Stimulated activated CD4-positive, alpha-beta T cell treated with anti-CD3 and anti-CD28 coated beads, Interleukin-4, amount 100 ng/mL, for 4 hours (primary cell): ENCODE data around the gene DNAJC10.

ENCODE experiments used
- DNase-seq, 2 experiments: peaks; one replicate each; pipeline ENCODE4 v3.0.0-alpha.2; 2020

DNAJC10 gene

GRCh38 chr2:182798736-182799135 is 82.7 kb downstream of the DNAJC10 start:
- DNase-seq = no peak

DNA sequence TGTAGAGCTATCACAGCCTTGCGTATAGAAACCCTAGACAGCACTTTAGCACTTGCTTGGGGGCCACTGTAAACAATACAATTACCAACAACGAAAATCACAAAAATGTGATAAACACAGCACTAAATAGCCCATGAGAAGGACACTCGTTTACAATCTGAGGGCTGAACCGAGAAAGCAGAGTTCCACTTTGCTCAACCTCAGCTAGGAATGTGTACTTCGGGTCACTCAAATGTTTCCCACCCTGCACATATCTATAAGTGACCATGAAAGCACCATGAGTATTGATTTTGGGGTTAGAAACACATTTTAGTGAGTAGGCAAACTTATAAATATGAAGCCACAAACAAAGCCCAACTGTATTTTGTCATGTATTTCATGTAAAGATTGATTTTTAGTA is 88.1 kb downstream of the DNAJC10 start:
- no peak for DNase-seq

- DNase-seq = no peak
Observed at GRCh38 chr2:182807319-182807718, 91.3 kb downstream of the DNAJC10 start.

DNA sequence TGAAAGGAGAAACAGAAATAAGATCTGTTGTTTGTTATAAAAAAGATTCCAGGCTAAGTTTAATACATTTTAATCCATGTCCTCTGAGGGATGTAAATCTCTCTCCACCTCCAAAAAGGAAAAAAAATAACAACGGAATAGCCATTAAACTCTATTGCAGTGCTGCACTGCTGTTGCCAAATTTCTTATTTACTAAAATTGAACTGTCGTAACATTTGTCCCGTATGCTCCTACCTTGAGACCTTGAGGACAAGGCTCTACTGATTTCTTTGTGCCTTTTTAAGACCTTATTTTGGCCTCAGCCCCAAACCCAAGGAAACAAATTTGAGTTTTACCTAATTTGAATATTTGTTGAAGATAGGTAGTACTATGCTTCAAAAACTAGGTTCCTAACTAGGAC is 94.0 kb downstream of the DNAJC10 start:
- DNase-seq = no peak

GRCh38 chr2:182814380-182814779 is 98.3 kb downstream of the DNAJC10 start:
- DNase-seq = no peak

DNA sequence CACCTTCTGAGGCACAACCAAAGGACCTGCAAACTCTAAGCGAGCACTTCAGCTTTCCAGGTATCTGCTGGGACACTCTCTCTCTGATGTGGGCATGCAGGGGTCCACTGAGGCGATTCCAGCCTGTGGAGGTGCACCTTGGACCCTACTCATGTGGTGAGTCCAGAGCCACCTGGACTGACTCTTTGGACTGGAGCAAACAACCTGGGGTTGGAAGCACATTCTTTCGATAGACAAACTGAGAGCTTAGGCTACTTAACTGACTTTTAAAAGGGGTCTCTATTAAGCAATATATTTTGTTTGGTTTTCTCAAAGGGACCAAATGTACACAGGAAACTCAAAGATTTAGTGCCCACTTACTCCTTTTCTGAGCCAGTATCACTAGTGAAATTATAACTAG is 98.7 kb downstream of the DNAJC10 start:
- DNase-seq = no peak

GRCh38 chr2:182816866-182817265 is 100.8 kb downstream of the DNAJC10 start:
- DNase-seq = no peak

- no peak for DNase-seq
Observed at GRCh38 chr2:182817558-182817957, 101.5 kb downstream of the DNAJC10 start.

GRCh38 chr2:182818501-182818900 is 102.4 kb downstream of the DNAJC10 start:
- no peak for DNase-seq

DNA sequence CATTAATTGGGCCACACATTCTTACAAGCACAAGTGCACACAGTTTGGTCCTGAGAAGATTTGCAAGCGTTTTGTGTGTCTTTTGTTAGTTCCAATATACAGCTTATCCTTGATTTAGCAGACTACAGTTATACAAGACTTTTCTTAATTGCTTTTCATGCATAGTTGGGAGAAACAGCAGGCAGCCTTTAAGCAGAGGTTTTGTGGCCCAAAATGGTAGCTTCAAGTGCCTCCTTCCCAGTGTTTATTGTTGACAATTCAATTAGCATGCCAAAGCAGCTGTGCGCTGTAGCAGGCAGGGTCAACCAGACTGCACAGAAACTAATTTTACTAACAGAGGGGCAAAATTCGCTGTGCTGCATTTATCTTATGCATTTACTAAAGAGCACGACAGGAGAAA is 102.9 kb downstream of the DNAJC10 start:
- DNase-seq = no peak

GRCh38 chr2:182819412-182819811 is 103.4 kb downstream of the DNAJC10 start:
- no peak for DNase-seq

- no peak for DNase-seq
Observed at GRCh38 chr2:182821182-182821581, 105.1 kb downstream of the DNAJC10 start.

GRCh38 chr2:182822733-182823132 is 106.7 kb downstream of the DNAJC10 start:
- no peak for DNase-seq

DNA sequence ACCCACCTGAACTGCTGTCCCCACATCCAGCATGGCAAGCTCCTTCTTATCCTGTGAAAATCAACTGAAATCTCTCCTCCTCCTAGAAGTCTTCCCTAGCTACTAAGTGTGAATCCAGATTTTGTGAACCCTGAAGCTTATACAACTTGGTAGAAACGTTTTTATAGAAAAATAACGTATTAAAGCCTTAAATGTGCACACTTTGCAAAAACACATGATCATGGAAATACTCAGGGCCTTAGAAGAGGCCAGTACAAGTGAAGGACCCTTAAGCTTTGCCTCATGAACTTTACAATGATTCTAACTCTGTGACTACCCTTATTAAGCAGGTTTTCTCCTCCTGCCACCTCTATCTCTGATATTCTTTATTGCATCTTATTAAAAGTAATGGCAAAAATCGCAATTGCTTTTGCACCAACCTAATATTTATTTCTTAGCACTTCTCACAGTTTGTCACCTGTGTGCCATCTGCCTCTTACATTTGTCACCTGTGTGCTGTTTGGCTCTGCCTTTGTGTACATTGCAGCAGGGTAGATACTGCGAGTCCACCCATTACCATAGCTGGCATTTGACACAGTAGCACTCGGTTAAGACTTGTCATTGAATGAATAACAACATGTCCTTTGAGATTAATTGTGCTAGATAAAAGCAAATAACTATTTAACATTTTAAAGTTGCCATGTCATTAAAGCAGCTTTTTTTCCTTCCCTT is 108.2 kb downstream of the DNAJC10 start:
- DNase-seq = no peak

- no peak for DNase-seq
Observed at GRCh38 chr2:182824767-182825158, 108.7 kb downstream of the DNAJC10 start.

DNA sequence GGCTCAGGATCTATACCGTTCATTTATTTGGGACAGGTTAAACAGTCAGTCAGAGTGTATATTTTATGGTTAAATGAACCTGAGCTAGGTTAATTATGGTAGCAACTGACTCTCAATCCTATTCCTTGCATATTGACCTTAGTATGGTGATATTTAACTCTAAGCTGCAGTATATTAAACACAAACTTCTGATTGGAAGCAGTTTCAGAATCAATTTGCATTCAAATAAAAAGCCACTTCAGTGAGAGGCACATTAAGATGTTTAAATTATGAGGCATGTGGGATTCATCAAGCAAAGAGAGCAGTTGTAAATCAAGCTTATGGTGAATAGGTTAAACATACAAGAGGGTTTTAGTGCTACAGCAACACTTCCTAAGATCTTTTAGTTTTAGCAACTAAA is 110.0 kb downstream of the DNAJC10 start:
- no peak for DNase-seq

- DNase-seq = no peak
Observed at GRCh38 chr2:182826496-182826895, 110.4 kb downstream of the DNAJC10 start.

DNA sequence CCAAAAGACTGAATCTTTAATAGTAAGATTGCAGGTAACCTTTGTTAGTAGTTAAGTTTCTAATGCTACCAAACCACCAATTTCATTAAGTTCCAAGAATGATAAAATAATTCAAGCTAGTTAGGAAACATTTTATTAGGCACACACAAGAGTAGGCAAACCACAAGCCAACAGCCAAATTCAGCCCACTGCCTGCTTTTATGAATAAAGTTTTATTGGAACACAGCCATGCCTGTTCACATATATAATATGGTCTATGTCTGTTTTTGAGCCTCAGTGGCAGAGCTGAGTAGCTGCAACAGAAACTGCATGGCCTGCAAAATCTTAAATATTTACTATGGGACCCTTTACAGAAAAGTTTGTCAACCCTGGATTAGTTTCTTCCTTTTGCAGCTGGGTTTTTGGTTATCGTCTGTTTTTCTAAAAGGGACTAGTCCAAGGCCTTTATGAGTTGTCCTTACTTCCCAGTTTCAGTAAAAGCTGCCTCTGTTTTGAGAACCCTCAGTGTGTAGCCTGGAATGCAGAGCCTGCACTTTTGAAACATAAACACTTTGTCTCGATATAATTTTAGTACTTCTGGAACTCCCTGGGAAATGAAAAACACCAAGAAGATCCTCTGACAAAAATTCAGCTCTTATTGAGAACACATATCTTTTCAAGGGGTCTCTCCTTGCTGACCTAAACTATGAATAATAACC is 111.3 kb downstream of the DNAJC10 start:
- DNase-seq = no peak

DNA sequence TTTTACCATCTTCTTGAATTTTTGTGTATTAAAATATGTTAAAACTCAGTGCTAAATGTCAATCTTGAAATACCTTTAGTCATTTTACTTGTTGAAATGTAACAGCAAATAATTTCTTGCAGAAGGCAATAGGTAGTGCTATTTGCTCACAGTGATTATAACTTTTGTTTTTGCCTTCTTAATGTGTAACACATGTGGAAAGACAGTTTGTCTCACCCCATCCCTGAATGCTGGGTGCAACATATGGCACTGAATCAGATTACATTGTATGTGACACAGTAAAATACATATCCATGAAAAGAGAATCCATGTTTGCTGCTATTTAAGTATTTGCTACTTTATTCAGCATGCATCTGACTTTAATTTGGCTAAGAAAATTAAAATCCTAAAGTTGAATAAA is 115.0 kb downstream of the DNAJC10 start:
- no peak for DNase-seq

- no peak for DNase-seq
Observed at GRCh38 chr2:182831921-182832320, 115.9 kb downstream of the DNAJC10 start.

GRCh38 chr2:182833084-182833854 is 117.2 kb downstream of the DNAJC10 start:
- DNase-seq = no peak

DNA sequence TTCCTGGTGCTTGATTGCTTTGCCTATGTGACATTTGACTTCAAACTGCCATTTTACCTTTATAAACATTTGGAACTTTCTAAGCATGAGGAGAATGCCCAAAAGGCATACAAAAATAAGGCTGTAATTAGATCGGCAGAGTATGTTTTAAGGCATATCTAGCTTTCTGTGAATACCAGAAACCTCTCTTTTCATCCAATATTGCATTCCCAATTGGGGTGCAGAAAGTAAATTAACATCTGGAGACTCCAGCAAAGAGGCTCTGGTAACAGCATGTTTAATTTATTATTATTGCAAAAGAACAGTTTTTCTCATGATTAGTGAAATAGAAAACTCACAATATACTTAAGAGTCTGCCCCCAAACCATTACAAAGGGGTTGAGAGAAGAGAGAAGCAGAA is 118.2 kb downstream of the DNAJC10 start:
- no peak for DNase-seq

- no peak for DNase-seq
Observed at GRCh38 chr2:182836451-182836850, 120.4 kb downstream of the DNAJC10 start.
